HG03095 (cell line): ENCODE measurements around the gene GPT2.
"Not testable (repeated sequence)": the region's sequence is repeated elsewhere in the genome, so short reads cannot be mapped to it uniquely, and the experiment has no call there.

Experiments used
- ATAC-seq: cut with Tn5 transposase; IDR thresholded peaks from one replicate; pipeline ENCODE4 v1.9.1; 2021; ENCODE audit warnings: moderate library complexity; ENCODE audit not compliant: unreplicated experiment

The GPT2 gene

GRCh38 chr16:46918905-46919792 is 35.0 kb downstream of the GPT2 start:
- peak; percentile 88 for ATAC-seq

- no peak for ATAC-seq
These were observed 36.4 kb downstream of the GPT2 start for GRCh38 chr16:46920402-46921068.

GRCh38 chr16:46922239-46922638 is 38.1 kb downstream of the GPT2 start:
- ATAC-seq, result no peak

- ATAC-seq, result no peak
These were observed 39.5 kb downstream of the GPT2 start for GRCh38 chr16:46923513-46924295.

- ATAC-seq, result no peak
These were observed 40.2 kb downstream of the GPT2 start for GRCh38 chr16:46924402-46924801.

GRCh38 chr16:46926470-46927225 is 42.5 kb downstream of the GPT2 start:
- ATAC-seq, result no peak

- ATAC-seq, result no peak
These were observed 43.1 kb downstream of the GPT2 start for GRCh38 chr16:46927273-46927672.

- no peak for ATAC-seq
These were observed 44.6 kb downstream of the GPT2 start for GRCh38 chr16:46928811-46929210.

- ATAC-seq, result peak; percentile 68
These were observed 45.5 kb downstream of the GPT2 start for GRCh38 chr16:46929378-46930332.

- ATAC-seq, result no peak
These were observed 46.7 kb downstream of the GPT2 start for GRCh38 chr16:46930861-46931260.

GRCh38 chr16:46932802-46933201 is 48.6 kb downstream of the GPT2 start:
- no peak for ATAC-seq

GRCh38 chr16:46937536-46937935 is 53.4 kb downstream of the GPT2 start:
- ATAC-seq, result no peak

- ATAC-seq, result not testable (repeated sequence)
These were observed 60.6 kb downstream of the GPT2 start for GRCh38 chr16:46944713-46945112.

- ATAC-seq, result peak; percentile 72
These were observed 63.9 kb downstream of the GPT2 start for GRCh38 chr16:46947900-46948547.

GRCh38 chr16:46948548-46949166 is 64.5 kb downstream of the GPT2 start:
- no peak for ATAC-seq

GRCh38 chr16:46949241-46949892 is 65.2 kb downstream of the GPT2 start:
- no peak for ATAC-seq

- ATAC-seq, result no peak
These were observed 65.8 kb downstream of the GPT2 start for GRCh38 chr16:46950009-46950408.

GRCh38 chr16:46954562-46954961 is 70.4 kb downstream of the GPT2 start:
- ATAC-seq, result no peak
